Glutamatergic neuron (in vitro differentiated cells): ENCODE data around the gene SELENON. TPM values are rescaled to one million over a fixed set of nuclear protein-coding genes. Genes with fewer than 3 reads are reported as not detected.
A peak's percentile ranks its signal among the peaks of the same experiment; 100 is the strongest.

Experiments used
- DNase-seq: peaks from one replicate; pipeline ENCODE4 v3.0.0; 2022
- H3K27ac Mint-ChIP-seq: one replicate; pipeline ENCODE4 v1.8.0; 2020; ENCODE audit warnings: mild to moderate bottlenecking, mixed read lengths, inconsistent platforms; ENCODE audit not compliant: unreplicated experiment
- H3K27me3 Mint-ChIP-seq: one replicate; pipeline ENCODE4 v1.8.0; 2020; ENCODE audit warnings: mild to moderate bottlenecking, moderate library complexity, mixed read lengths, inconsistent platforms; ENCODE audit not compliant: unreplicated experiment
- H3K36me3 Mint-ChIP-seq: one replicate; pipeline ENCODE4 v1.8.0; 2020; ENCODE audit warnings: mild to moderate bottlenecking, mixed read lengths, inconsistent platforms; ENCODE audit not compliant: unreplicated experiment
- H3K4me1 Mint-ChIP-seq: one replicate; pipeline ENCODE4 v1.8.0; 2020; ENCODE audit warnings: mild to moderate bottlenecking, low read depth, mixed read lengths, inconsistent platforms; ENCODE audit not compliant: unreplicated experiment
- H3K4me3 Mint-ChIP-seq: one replicate; pipeline ENCODE4 v1.8.0; 2020; ENCODE audit warnings: mild to moderate bottlenecking, mixed read lengths, inconsistent platforms; ENCODE audit not compliant: unreplicated experiment
- H3K9me3 Mint-ChIP-seq: one replicate; pipeline ENCODE4 v1.8.0; 2020; ENCODE audit warnings: mild to moderate bottlenecking, moderate library complexity, mixed read lengths, inconsistent platforms; ENCODE audit not compliant: unreplicated experiment
- CTCF ChIP-seq: fragments of 200-600 bp; sonication (generic); IDR thresholded peaks from one replicate; pipeline ENCODE4 v1.5.0; 2021; ENCODE audit not compliant: partially characterized antibody, unreplicated experiment
- total RNA-seq: library from RNA; stranded (reverse); fragmentation: NEBNext Ultra II Directional; extraction: Animal tissue kit (Norgen Biotek cat#: 25700); gene quantifications from one replicate; pipeline ENCODE4 v1.2.1, GENCODE V29; 2021; ENCODE audit not compliant: unreplicated experiment

SELENON gene
- total RNA-seq, 1 donor from 2014 or later = 79.8 TPM

GRCh38 chr1:25808481-25809244 is 8.7 kb downstream of the SELENON start:
- TF ChIP-seq CTCF = no peak
- Mint-ChIP-seq H3K4me1 (peaks cover 12% of the 10 kb centered on the region), H3K27me3 (no peaks in the 10 kb centered on the region), H3K36me3 (no peaks in the 10 kb centered on the region), H3K9me3 (no peaks in the 10 kb centered on the region), H3K27ac (no peak overlapping the region), H3K4me3 (no peak overlapping the region)
- no peak for DNase-seq

- no peak overlapping the region for H3K4me3 Mint-ChIP-seq
- H3K27me3 Mint-ChIP-seq = no peaks in the 10 kb centered on the region
- no peak for DNase-seq
- no peaks in the 10 kb centered on the region for H3K9me3 Mint-ChIP-seq
- H3K27ac Mint-ChIP-seq = no peak overlapping the region
- no peak for TF ChIP-seq CTCF
- H3K36me3 Mint-ChIP-seq = no peaks in the 10 kb centered on the region
- peaks cover 11% of the 10 kb centered on the region for H3K4me1 Mint-ChIP-seq
Observed at GRCh38 chr1:25809283-25809926, 9.4 kb downstream of the SELENON start.

- Mint-ChIP-seq H3K4me1 (peaks cover 9% of the 10 kb centered on the region), H3K36me3 (no peaks in the 10 kb centered on the region), H3K27ac (no peak overlapping the region), H3K9me3 (no peaks in the 10 kb centered on the region), H3K27me3 (no peaks in the 10 kb centered on the region), H3K4me3 (no peak overlapping the region)
- TF ChIP-seq CTCF = no peak
- DNase-seq = no peak
Observed at GRCh38 chr1:25809929-25810328, 9.9 kb downstream of the SELENON start.

- Mint-ChIP-seq H3K4me1 (peaks cover 6% of the 10 kb centered on the region), H3K4me3 (no peak overlapping the region), H3K27me3 (no peaks in the 10 kb centered on the region), H3K27ac (peak overlapping the region; percentile 48), H3K9me3 (no peaks in the 10 kb centered on the region), H3K36me3 (no peaks in the 10 kb centered on the region)
- peak; percentile 92 for DNase-seq
- TF ChIP-seq CTCF = peak; percentile 94
Observed at GRCh38 chr1:25810341-25811299, 10.6 kb downstream of the SELENON start.
